Measurements from ENCODE around the gene DYNC1I1.

DNA sequence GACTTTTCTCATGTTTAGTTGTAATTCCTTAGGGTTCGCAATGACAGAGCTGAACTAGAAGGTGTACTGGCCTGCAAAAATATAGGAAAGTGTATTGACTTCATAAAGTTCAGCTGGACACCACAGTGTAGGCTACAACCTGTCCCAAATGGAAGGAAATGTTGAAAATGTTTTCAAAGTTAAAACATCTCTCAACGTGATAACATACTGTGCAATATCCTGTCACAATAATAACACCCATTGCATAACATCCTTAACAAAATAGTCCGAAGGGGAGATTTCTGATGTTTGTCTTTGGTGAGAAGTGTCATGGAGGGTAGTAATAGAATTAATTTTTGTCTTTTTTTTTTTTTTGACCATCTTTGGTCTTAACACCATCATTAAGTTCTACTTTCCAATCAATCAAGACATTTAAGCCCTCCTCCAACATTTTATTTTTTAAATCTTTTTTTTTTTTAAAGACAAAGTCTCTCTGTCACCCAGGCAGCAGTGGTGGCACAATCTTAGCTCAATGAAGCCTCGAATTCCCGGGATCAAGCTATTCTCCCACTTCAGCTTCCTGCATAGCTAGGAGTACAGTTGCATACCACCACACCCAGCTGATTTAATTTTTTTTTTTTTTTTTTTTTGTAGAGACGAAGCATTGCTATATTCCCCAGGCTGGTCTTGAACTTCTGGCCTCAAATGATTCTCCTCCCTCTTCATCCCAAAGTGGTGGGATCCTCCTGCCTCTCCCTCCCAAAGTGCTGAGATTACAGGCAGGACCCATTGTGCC is 45.7 kb downstream of the DYNC1I1 start:
- TF ChIP-seq, protein P1, sequence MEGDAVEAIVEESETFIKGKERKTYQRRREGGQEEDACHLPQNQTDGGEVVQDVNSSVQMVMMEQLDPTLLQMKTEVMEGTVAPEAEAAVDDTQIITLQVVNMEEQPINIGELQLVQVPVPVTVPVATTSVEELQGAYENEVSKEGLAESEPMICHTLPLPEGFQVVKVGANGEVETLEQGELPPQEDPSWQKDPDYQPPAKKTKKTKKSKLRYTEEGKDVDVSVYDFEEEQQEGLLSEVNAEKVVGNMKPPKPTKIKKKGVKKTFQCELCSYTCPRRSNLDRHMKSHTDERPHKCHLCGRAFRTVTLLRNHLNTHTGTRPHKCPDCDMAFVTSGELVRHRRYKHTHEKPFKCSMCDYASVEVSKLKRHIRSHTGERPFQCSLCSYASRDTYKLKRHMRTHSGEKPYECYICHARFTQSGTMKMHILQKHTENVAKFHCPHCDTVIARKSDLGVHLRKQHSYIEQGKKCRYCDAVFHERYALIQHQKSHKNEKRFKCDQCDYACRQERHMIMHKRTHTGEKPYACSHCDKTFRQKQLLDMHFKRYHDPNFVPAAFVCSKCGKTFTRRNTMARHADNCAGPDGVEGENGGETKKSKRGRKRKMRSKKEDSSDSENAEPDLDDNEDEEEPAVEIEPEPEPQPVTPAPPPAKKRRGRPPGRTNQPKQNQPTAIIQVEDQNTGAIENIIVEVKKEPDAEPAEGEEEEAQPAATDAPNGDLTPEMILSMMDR (IDR thresholded peaks at IDR 0.05) = no peak
- TF ChIP-seq POLR2A (IDR thresholded peaks at IDR 0.05) (no peak), POLR2AphosphoS5 (IDR thresholded peaks at IDR 0.05) (no peak)

Data from suprapubic skin (tissue), 4 donors.